HepG2 (cell line): ENCODE data around the gene LBX1. TPM values are rescaled to one million over a fixed set of nuclear protein-coding genes. Genes with fewer than 3 reads are reported as not detected.

Source experiments
- ATAC-seq: fragments of 200-7000 bp; cut with Tn5 transposase; 3 replicates; pipeline ENCODE4 v1.9.1; 2020; ENCODE audit warnings: mild to moderate bottlenecking, moderate library complexity
- BruUV-seq: library from RNA; stranded (reverse); fragments of 400-500 nt; replicated peaks from 2 replicates; lab custom pipeline; 2021; lab: Mats Ljungman, UMichigan
- CTCF ChIA-PET: fragments of 300-600 bp; formaldehyde crosslinking; extraction: SDS; loops from one replicate; lab custom pipeline; 2021; ENCODE audit warnings: low total read pairs, inconsistent platforms, low intra/inter-chr PET ratio; lab: Yijun Ruan, JAX
- POLR2A ChIA-PET: fragments of 350-600 bp; sonication (Branson Sonifier 250); formaldehyde crosslinking; loops from one replicate; lab custom pipeline; 2020; ENCODE audit warnings: antibody characterized with exemption, inconsistent platforms; lab: Yijun Ruan, JAX
- DNase-seq: peaks from one replicate; pipeline ENCODE4 v3.0.0-alpha.2; 2015; ENCODE audit warnings: low spot score
- FAIRE-seq: peaks from 3 replicates; lab custom pipeline; 2011; peaks lifted over from hg19 to GRCh38; lab: Jason Lieb, UNC
- H2AFZ ChIP-seq: one replicate; pipeline ENCODE4 v1.6.1; 2011; ENCODE audit warnings: low read length, inconsistent platforms
- H3K27ac ChIP-seq: fragments of 300-600 bp; 3 replicates; pipeline ENCODE4 v1.8.0; 2011; ENCODE audit warnings: mixed run types, mild to moderate bottlenecking, mixed read lengths, low read length, inconsistent platforms; ENCODE audit not compliant: insufficient read depth; ENCODE audit errors: extremely low read length
- H3K27me3 ChIP-seq, 2 experiments: fragments of 200-600 bp in 1 of 2; 2 replicates in 1 of 2; 3 replicates in 1 of 2; pipeline versions ENCODE4 v1.6.0 to v1.8.0; 2011; ENCODE audit warnings: low read length in 2 of 2, mild to moderate bottlenecking in 2 of 2, moderate library complexity in 2 of 2, inconsistent platforms in 1 of 2; ENCODE audit not compliant: insufficient read depth in 2 of 2, control insufficient read depth in 1 of 2
- H3K36me3 ChIP-seq, 2 experiments: fragments of 200-600 bp in 1 of 2; replicated peaks in 1 of 2; 2 replicates in 1 of 2; 3 replicates in 1 of 2; pipeline versions ENCODE4 v1.5.1 to v1.8.0; 2011; ENCODE audit warnings: low read length in 2 of 2, inconsistent platforms in 1 of 2; ENCODE audit not compliant: insufficient read depth in 2 of 2, control insufficient read depth in 1 of 2
- H3K4me1 ChIP-seq: 2 replicates; pipeline ENCODE4 v1.5.1; 2012; ENCODE audit warnings: low read length, inconsistent platforms; ENCODE audit not compliant: insufficient read depth
- H3K4me2 ChIP-seq: 2 replicates; pipeline ENCODE4 v1.6.0; 2011; ENCODE audit warnings: low read depth, low read length, inconsistent platforms
- H3K4me3 ChIP-seq, 3 experiments: fragments of 200-600 bp in 1 of 3; sonication (generic), shearing (Covaris generic) in 1 of 3; replicated peaks in 1 of 3; 2 replicates each; pipeline ENCODE4 v1.5.1; 2011 to 2016; ENCODE audit warnings: low read length in 3 of 3, inconsistent platforms in 2 of 3, low read depth in 2 of 3, mild to moderate bottlenecking in 2 of 3, control low read depth in 1 of 3, mixed read lengths in 1 of 3; ENCODE audit not compliant: insufficient read depth in 1 of 3
- H3K79me2 ChIP-seq: one replicate; pipeline ENCODE4 v1.6.1; 2011; ENCODE audit warnings: low read length, inconsistent platforms; ENCODE audit not compliant: insufficient read depth
- H3K9ac ChIP-seq: 2 replicates; pipeline ENCODE4 v1.6.0; 2011; ENCODE audit warnings: mild to moderate bottlenecking, low read depth, low read length, inconsistent platforms; ENCODE audit not compliant: insufficient read depth
- H3K9me3 ChIP-seq: 2 replicates; pipeline ENCODE4 v1.5.1; 2012; ENCODE audit warnings: mild to moderate bottlenecking, low read length
- H4K20me1 ChIP-seq: 2 replicates; pipeline ENCODE4 v1.6.0; 2011; ENCODE audit warnings: inconsistent platforms, mild to moderate bottlenecking, low read length, moderate library complexity; ENCODE audit not compliant: insufficient read depth
- CENPT ChIP-seq: sonication (generic); formaldehyde crosslinking; IDR thresholded peaks from 2 replicates; pipeline ENCODE4 v1.8.0; 2022; ENCODE audit warnings: low read depth, mild to moderate bottlenecking, moderate library complexity, missing genetic modification reagents
- FOXO1 ChIP-seq: sonication (generic); formaldehyde crosslinking; IDR thresholded peaks from 2 replicates; pipeline ENCODE4 v1.4.0; 2020; ENCODE audit warnings: missing genetic modification reagents
- HNRNPLL ChIP-seq: fragments of 200-400 bp; formaldehyde crosslinking; IDR thresholded peaks from 2 replicates; pipeline ENCODE4 v1.6.1; 2017; ENCODE audit warnings: mild to moderate bottlenecking, low read depth, low read length; ENCODE audit not compliant: poor library complexity, severe bottlenecking
- KDM5B ChIP-seq: sonication (generic); formaldehyde crosslinking; IDR thresholded peaks from 2 replicates; pipeline ENCODE4 v1.4.0; 2020; ENCODE audit warnings: missing genetic modification reagents, mild to moderate bottlenecking, borderline replicate concordance
- MEIS2 ChIP-seq: sonication (generic); formaldehyde crosslinking; IDR thresholded peaks from 2 replicates; pipeline ENCODE4 v1.9.0; 2021; ENCODE audit warnings: mild to moderate bottlenecking, missing genetic modification reagents
- NFYB ChIP-seq: sonication (generic); formaldehyde crosslinking; IDR thresholded peaks from 2 replicates; pipeline ENCODE4 v1.4.0; 2020; ENCODE audit warnings: missing genetic modification reagents
- NFYC ChIP-seq: IDR thresholded peaks from 2 replicates; pipeline ENCODE4 v1.6.1; 2016; ENCODE audit warnings: missing genetic modification reagents, missing compliant biosample characterization
- NR2F2 ChIP-seq: IDR thresholded peaks from 2 replicates; pipeline ENCODE4 v1.6.1; 2012; ENCODE audit warnings: low read depth, inconsistent platforms, borderline replicate concordance
- RFX5 ChIP-seq: IDR thresholded peaks from 2 replicates; pipeline ENCODE4 v1.6.1; 2011; ENCODE audit warnings: low read depth, low read length, improper control_type of control experiment
- SOX6 ChIP-seq, 2 experiments: fragments of 450-650 bp in 1 of 2; sonication (generic) in 1 of 2; formaldehyde crosslinking in 1 of 2; IDR thresholded peaks; 2 replicates each; pipeline versions ENCODE4 v1.4.0 to v1.6.1; 2017 to 2020; ENCODE audit warnings: antibody characterized with exemption in 1 of 2, mild to moderate bottlenecking in 1 of 2, missing genetic modification reagents in 1 of 2
- THAP11 ChIP-seq: IDR thresholded peaks from 2 replicates; pipeline ENCODE4 v1.6.1; 2016; ENCODE audit warnings: missing biosample characterization, missing genetic modification reagents
- ZFP62 ChIP-seq: sonication (generic); formaldehyde crosslinking; IDR thresholded peaks from 2 replicates; pipeline ENCODE4 v1.4.0; 2020; ENCODE audit warnings: missing genetic modification reagents
- ZNF121 ChIP-seq: sonication (generic); formaldehyde crosslinking; IDR thresholded peaks from 2 replicates; pipeline ENCODE4 v1.5.0; 2020; ENCODE audit warnings: mild to moderate bottlenecking, missing genetic modification reagents
- ZNF143 ChIP-seq: sonication (generic); formaldehyde crosslinking; IDR thresholded peaks from 2 replicates; pipeline ENCODE4 v1.4.0; 2020; ENCODE audit warnings: missing genetic modification reagents
- ZNF260 ChIP-seq: sonication (generic); formaldehyde crosslinking; IDR thresholded peaks from 2 replicates; pipeline ENCODE4 v1.4.0; 2020; ENCODE audit warnings: missing genetic modification reagents, low read depth, mild to moderate bottlenecking, borderline replicate concordance
- ZNF546 ChIP-seq: sonication (generic); formaldehyde crosslinking; conservative IDR thresholded peaks from 2 replicates; pipeline ENCODE4 v1.8.1; 2023; ENCODE audit warnings: mild to moderate bottlenecking, missing genetic modification reagents
- WGBS: methylation state at CpG from one replicate; pipeline ENCODE4 v1.1.6; 2017; ENCODE audit warnings: low lambda C conversion rate; 5-methylcytosine and 5-hydroxymethylcytosine counted together
- in situ Hi-C: cut with HindIII; loops from 2 replicates; pipeline ENCODE4 v1.10.0; 2017; ENCODE audit warnings: low pct_unique_long_range_greater_than_20kb; ENCODE audit not compliant: extremely low pct_ligation_motif_present
- intact Hi-C: fragments of 100-400 bp; cut with micrococcal nuclease; formaldehyde crosslinking; loops from one replicate; pipeline ENCODE4 v1.10.0; 2022; ENCODE audit not compliant: unreplicated experiment
- polyA plus RNA-seq, 8 experiments: library from polyadenylated mRNA; depleted of rRNA in 3 of 8; stranded (reverse) in 7 of 8; unstranded in 1 of 8; fragments of >200 nt; fragmentation: Illumina TruSeq in 4 of 8; extraction: Trizol in 4 of 8; gene quantifications; 2 replicates each; pipeline versions ENCODE4 v1.2.1 to v1.2.3, GENCODE V29; 2011 to 2016; ENCODE audit warnings: low read depth in 4 of 8, missing spikeins in 1 of 8, mixed read lengths in 1 of 8; ENCODE audit not compliant: insufficient read depth in 1 of 8
- total RNA-seq, 5 experiments: library from RNA; depleted of rRNA; stranded (reverse); fragments of >200 nt; fragmentation: Illumina TruSeq; extraction: Trizol; gene quantifications; 2 replicates each; pipeline ENCODE4 v1.2.3, GENCODE V29; 2016; ENCODE audit warnings: low read depth in 1 of 5
- TF ChIP-seq, protein P1 (sequence below): conservative IDR thresholded peaks from 2 replicates; pipeline ENCODE4 v1.6.1; 2018; ENCODE audit warnings: missing genetic modification reagents

The LBX1 gene
- total and polyA plus RNA-seq, 2 of the 13 experiments (the other 11 are each of a cell fraction or from before 2014, with no cell fraction given): not detected

DNA sequence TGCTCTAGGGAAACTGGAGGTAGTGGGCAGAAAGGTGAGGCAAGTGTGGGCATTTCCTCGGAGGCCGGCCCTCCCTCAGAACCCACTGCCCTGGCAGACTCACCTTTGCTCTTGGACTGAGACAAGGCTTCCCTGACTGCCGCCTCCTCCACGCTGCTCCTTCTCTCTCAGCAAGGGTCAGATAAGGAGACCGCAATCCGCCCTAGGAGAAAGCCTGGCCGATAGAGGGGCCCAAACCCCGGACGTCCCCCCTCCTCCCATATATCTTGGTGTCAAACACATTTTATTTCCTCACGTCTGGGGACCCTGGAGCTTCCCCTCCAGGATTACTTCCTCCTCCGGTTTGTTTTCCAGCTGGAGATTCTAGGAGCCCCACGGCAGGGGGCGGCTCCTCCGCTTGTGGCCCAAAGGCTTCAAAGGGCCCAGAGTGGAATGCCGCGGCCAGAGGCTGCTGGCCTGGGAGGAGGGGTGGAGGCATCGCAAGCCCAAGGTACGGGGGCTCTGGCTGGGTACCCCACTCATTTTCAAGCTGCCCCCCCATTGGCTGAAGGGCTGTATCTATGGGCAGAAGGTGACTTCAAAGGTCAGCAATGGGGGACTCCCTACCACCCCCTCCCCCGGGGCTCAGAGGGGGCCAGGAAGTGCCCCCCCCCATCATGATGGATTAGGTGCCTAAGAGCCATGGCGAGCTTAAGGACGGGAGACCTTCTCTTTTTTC lies 31.7 kb upstream of the LBX1 start:
- no peaks in the 10 kb centered on the region for H4K20me1 ChIP-seq
- no peak overlapping the region for H3K4me3 ChIP-seq
- H3K4me1 ChIP-seq: no peaks in the 10 kb centered on the region
- POLR2A ChIA-PET: no interaction called here
- no peak for TF ChIP-seq RFX5
- intact Hi-C loops: no loop called here
- no peak for FAIRE-seq
- in situ Hi-C loops: no loop called here
- H3K9me3 ChIP-seq: 0 out of 2 replicates have a peak, but pooled peaks cover 5% of the 10 kb centered on the region
- DNase-seq: no peak
- no peak overlapping the region for H3K4me2 ChIP-seq
- no TSS peak for BruUV-seq
- no peak overlapping the region for H3K27ac ChIP-seq
- CTCF ChIA-PET: no interaction called here
- peak; percentile 31; the same call in 1 of the 3 replicates for ATAC-seq
- 23% methylated on average over 16 of the region's 21 CpGs for WGBS
- H2AFZ ChIP-seq: no peak overlapping the region
- H3K79me2 ChIP-seq: no peaks in the 10 kb centered on the region
- H3K9ac ChIP-seq: no peak overlapping the region
- no peaks in the 10 kb centered on the region for H3K36me3 ChIP-seq
- peaks cover 1 to 24% of the 10 kb centered on the region in 2 experiments; a peak in 3 of 5 replicates for H3K27me3 ChIP-seq

DNA sequence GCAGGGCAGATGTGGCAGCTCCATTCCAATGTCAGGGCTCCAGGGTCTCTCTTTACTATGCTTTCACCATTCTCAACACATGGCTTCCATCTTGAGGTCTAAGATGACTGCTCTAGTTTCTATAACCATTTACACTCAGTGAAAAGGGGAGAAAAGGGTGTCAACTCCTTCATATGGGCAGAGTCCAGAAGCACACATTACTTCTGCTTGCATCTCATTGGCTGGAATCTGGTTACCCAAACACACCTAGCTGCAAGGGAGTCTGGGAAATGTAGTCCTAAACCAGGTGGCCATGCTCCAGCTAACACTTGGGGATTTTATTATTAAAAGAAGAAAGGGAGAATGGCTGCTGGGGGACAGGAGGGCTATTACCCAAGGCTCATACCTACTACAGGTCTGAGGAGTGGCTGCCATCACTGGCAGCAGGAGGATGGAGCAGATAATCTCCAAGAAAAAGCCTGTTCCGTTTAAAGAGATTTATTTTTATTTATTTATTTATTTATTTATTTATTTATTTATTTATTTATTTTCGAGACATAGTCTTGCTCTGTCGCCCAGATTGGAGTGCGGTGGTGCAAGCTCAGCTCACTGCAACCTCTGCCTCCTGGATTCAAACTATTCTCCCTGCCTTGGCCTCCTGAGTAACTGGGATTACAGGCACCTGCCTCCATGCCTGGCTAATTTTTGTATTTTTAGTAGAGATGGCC lies 29.1 kb upstream of the LBX1 start:
- in situ Hi-C loops (no loop called here), intact Hi-C loops (no loop called here)
- DNase-seq: no peak
- 0 out of 2 replicates have a peak, but pooled peaks cover 5% of the 10 kb centered on the region for H3K9me3 ChIP-seq
- no peak overlapping the region for H3K4me2 ChIP-seq
- H3K27ac ChIP-seq: no peak overlapping the region
- no peaks in the 10 kb centered on the region for H3K36me3 ChIP-seq
- H3K27me3 ChIP-seq: peaks cover 3 to 30% of the 10 kb centered on the region in 2 experiments; a peak in 4 of 5 replicates
- no peak overlapping the region for H3K4me3 ChIP-seq
- ATAC-seq: peak; percentile 36; the same call in 2 of the 3 replicates
- H3K79me2 ChIP-seq: no peaks in the 10 kb centered on the region
- no peak for FAIRE-seq
- CTCF ChIA-PET: no interaction called here
- H3K4me1 ChIP-seq: no peaks in the 10 kb centered on the region
- H3K9ac ChIP-seq: no peak overlapping the region
- no peak overlapping the region for H2AFZ ChIP-seq
- H4K20me1 ChIP-seq: no peaks in the 10 kb centered on the region
- no TSS peak for BruUV-seq
- 44% methylated on average over 4 of the region's 4 CpGs for WGBS
- POLR2A ChIA-PET: no interaction called here
- no peak for TF ChIP-seq CENPT (CRISPR knock-in tag)
- no peak for TF ChIP-seq KDM5B
- TF ChIP-seq RFX5: no peak
- no peak for TF ChIP-seq ZFP62 (CRISPR knock-in tag)
- TF ChIP-seq NFYC: peak; percentile 47; the same call in 1 of the 2 replicates
- no peak for TF ChIP-seq ZNF121
- peak; percentile 23; the same call in 1 of the 2 replicates for TF ChIP-seq NFYB (CRISPR knock-in tag)
- no peak for TF ChIP-seq ZNF260 (CRISPR knock-in tag)
- TF ChIP-seq ZNF143 (CRISPR knock-in tag): peak; percentile 84
- TF ChIP-seq, protein P1, sequence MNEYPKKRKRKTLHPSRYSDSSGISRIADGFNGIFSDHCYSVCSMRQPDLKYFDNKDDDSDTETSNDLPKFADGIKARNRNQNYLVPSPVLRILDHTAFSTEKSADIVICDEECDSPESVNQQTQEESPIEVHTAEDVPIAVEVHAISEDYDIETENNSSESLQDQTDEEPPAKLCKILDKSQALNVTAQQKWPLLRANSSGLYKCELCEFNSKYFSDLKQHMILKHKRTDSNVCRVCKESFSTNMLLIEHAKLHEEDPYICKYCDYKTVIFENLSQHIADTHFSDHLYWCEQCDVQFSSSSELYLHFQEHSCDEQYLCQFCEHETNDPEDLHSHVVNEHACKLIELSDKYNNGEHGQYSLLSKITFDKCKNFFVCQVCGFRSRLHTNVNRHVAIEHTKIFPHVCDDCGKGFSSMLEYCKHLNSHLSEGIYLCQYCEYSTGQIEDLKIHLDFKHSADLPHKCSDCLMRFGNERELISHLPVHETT: no peak
- no peak for TF ChIP-seq NR2F2
- TF ChIP-seq SOX6 (IDR thresholded peaks at IDR 0.05): no peak
- TF ChIP-seq SOX6 (CRISPR knock-in tag; IDR thresholded peaks at IDR 0.05): no peak
- TF ChIP-seq FOXO1 (CRISPR knock-in tag): no peak
- no peak for TF ChIP-seq ZNF546
- no peak for TF ChIP-seq MEIS2
- peak; percentile 90 for TF ChIP-seq THAP11 (CRISPR knock-in tag)
- no peak for TF ChIP-seq HNRNPLL
